Measurements from ENCODE around the gene SPARC.

The SPARC gene

GRCh38 chr5:151676719-151677118 lies 10.0 kb downstream of the SPARC start:
- DNase-seq = no peak

- DNase-seq = no peak
Observed at GRCh38 chr5:151676314-151676712, 10.4 kb downstream of the SPARC start.

GRCh38 chr5:151675611-151676313 lies 11.0 kb downstream of the SPARC start:
- DNase-seq = no peak

GRCh38 chr5:151674626-151675610 lies 11.8 kb downstream of the SPARC start:
- DNase-seq = no peak

GRCh38 chr5:151673421-151673820 lies 13.3 kb downstream of the SPARC start:
- no peak for DNase-seq

- DNase-seq = no peak
Observed at GRCh38 chr5:151672516-151672915, 14.2 kb downstream of the SPARC start.

GRCh38 chr5:151671950-151672349 lies 14.8 kb downstream of the SPARC start:
- DNase-seq = no peak

- DNase-seq = no peak
Observed at GRCh38 chr5:151670953-151671636, 15.6 kb downstream of the SPARC start.

GRCh38 chr5:151670083-151670686 lies 16.5 kb downstream of the SPARC start:
- no peak for DNase-seq

- no peak for DNase-seq
Observed at GRCh38 chr5:151667083-151667482, 19.6 kb downstream of the SPARC start.

- no peak for DNase-seq
Observed at GRCh38 chr5:151665613-151666012, 21.1 kb downstream of the SPARC start.

GRCh38 chr5:151664694-151665585 lies 21.8 kb downstream of the SPARC start:
- DNase-seq = no peak

- no peak for DNase-seq
Observed at GRCh38 chr5:151663617-151664293, 23.0 kb downstream of the SPARC start.

- no peak for DNase-seq
Observed at GRCh38 chr5:151662805-151663204, 23.9 kb downstream of the SPARC start.

- DNase-seq = no peak
Observed at GRCh38 chr5:151661968-151662732, 24.6 kb downstream of the SPARC start.

- DNase-seq = no peak
Observed at GRCh38 chr5:151660616-151661495, 25.9 kb downstream of the SPARC start.

GRCh38 chr5:151659001-151659754 lies 27.5 kb downstream of the SPARC start:
- peak; percentile 21 for DNase-seq

GRCh38 chr5:151657114-151657513 lies 29.6 kb downstream of the SPARC start:
- no peak for DNase-seq

- DNase-seq = no peak
Observed at GRCh38 chr5:151656311-151656710, 30.4 kb downstream of the SPARC start.

Data from NCI-H510A (cell line).